K562 (cell line): Measurements from ENCODE around the gene ERMARD. TPM values are rescaled to one million over a fixed set of nuclear protein-coding genes. Genes with fewer than 3 reads are reported as not detected.

ENCODE experiments used
- ATAC-seq: fragments of 200-7000 bp; cut with Tn5 transposase; 3 replicates; pipeline ENCODE4 v1.9.1; 2020; ENCODE audit warnings: moderate library complexity
- BruUV-seq: library from RNA; stranded (reverse); fragments of 400-500 nt; replicated peaks from 2 replicates; lab custom pipeline; 2021; lab: Mats Ljungman, UMichigan
- CTCF ChIA-PET: fragments of 300-600 bp; formaldehyde crosslinking; extraction: SDS; loops from one replicate; lab custom pipeline; 2021; ENCODE audit warnings: low intra/inter-chr PET ratio; lab: Yijun Ruan, JAX
- POLR2A ChIA-PET: fragments of 300-600, 350-650 bp; sonication (Branson Sonifier 250); formaldehyde crosslinking; extraction: SDS; loops from one replicate; lab custom pipeline; 2021; ENCODE audit warnings: antibody characterized with exemption, inconsistent platforms; lab: Yijun Ruan, JAX
- DNase-seq, 4 experiments: peaks; one replicate each; pipeline versions ENCODE4 v3.0.0 to v3.0.0-alpha.2; 2011 to 2018; ENCODE audit warnings: low spot score in 3 of 4, mixed read lengths in 3 of 4; ENCODE audit errors: extremely low read depth in 1 of 4
- FAIRE-seq: peaks from 2 replicates; lab custom pipeline; 2011; peaks lifted over from hg19 to GRCh38; lab: Jason Lieb, UNC
- H2AFZ ChIP-seq: 2 replicates; pipeline ENCODE4 v1.6.0; 2011; ENCODE audit warnings: low read depth, low read length, control low read depth, inconsistent platforms
- H3K27ac ChIP-seq: fragments of 200-600 bp; 3 replicates; pipeline ENCODE4 v1.8.0; 2011; ENCODE audit warnings: low read depth, mild to moderate bottlenecking, control low read depth, inconsistent platforms, low read length, moderate library complexity, mixed read lengths; ENCODE audit errors: extremely low read depth
- H3K27me3 ChIP-seq, 2 experiments: fragments of 300-600 bp in 1 of 2; 2 replicates in 1 of 2; 3 replicates in 1 of 2; pipeline versions ENCODE4 v1.6.0 to v1.8.0; 2011; ENCODE audit warnings: inconsistent platforms in 2 of 2, low read length in 2 of 2, mild to moderate bottlenecking in 1 of 2, mixed read lengths in 1 of 2, moderate library complexity in 1 of 2; ENCODE audit not compliant: control insufficient read depth in 2 of 2, insufficient read depth in 2 of 2
- H3K36me3 ChIP-seq: fragments of 300-600 bp; 3 replicates; pipeline ENCODE4 v1.8.0; 2011; ENCODE audit warnings: mild to moderate bottlenecking, low read length, inconsistent platforms; ENCODE audit not compliant: control insufficient read depth, insufficient read depth
- H3K4me1 ChIP-seq, 2 experiments: fragments of 200-600 bp in 1 of 2; replicated peaks in 1 of 2; 2 replicates in 1 of 2; 3 replicates in 1 of 2; pipeline versions ENCODE4 v1.5.1 to v1.8.0; 2011; ENCODE audit warnings: inconsistent platforms in 2 of 2, low read length in 2 of 2, mild to moderate bottlenecking in 1 of 2, mixed read lengths in 1 of 2, moderate library complexity in 1 of 2; ENCODE audit not compliant: control insufficient read depth in 2 of 2, insufficient read depth in 2 of 2
- H3K4me2 ChIP-seq: 2 replicates; pipeline ENCODE4 v1.6.1; 2011; ENCODE audit warnings: low read length, control low read depth, inconsistent platforms, mixed read lengths; ENCODE audit not compliant: insufficient read depth
- H3K4me3 ChIP-seq: fragments of 200-600 bp; sonication (generic), shearing (Covaris generic); 2 replicates; pipeline ENCODE4 v1.5.1; 2016; ENCODE audit warnings: control low read depth, inconsistent platforms
- H3K79me2 ChIP-seq: fragments of 200-600 bp; 3 replicates; pipeline ENCODE4 v1.8.0; 2011; ENCODE audit warnings: low read length, inconsistent platforms; ENCODE audit not compliant: control insufficient read depth, insufficient read depth
- H3K9ac ChIP-seq, 2 experiments: 2 replicates each; pipeline versions ENCODE4 v1.6.0 to v1.6.1; 2011; ENCODE audit warnings: low read depth in 2 of 2, low read length in 2 of 2, control low read depth in 1 of 2, inconsistent platforms in 1 of 2, mild to moderate bottlenecking in 1 of 2, mixed read lengths in 1 of 2; ENCODE audit not compliant: insufficient read depth in 1 of 2
- H3K9me1 ChIP-seq: one replicate; pipeline ENCODE4 v1.6.0; 2011; ENCODE audit warnings: inconsistent platforms, mild to moderate bottlenecking, low read length, moderate library complexity; ENCODE audit not compliant: control insufficient read depth, insufficient read depth
- H3K9me3 ChIP-seq: replicated peaks from 2 replicates; pipeline ENCODE4 v1.5.1; 2011; ENCODE audit warnings: low read depth, low read length, inconsistent platforms; ENCODE audit not compliant: control insufficient read depth, insufficient read depth
- H4K20me1 ChIP-seq: replicated peaks from 2 replicates; pipeline ENCODE4 v1.6.1; 2011; ENCODE audit warnings: low read length, inconsistent platforms, mixed read lengths; ENCODE audit not compliant: control insufficient read depth, insufficient read depth
- BRF1 ChIP-seq: IDR thresholded peaks from 3 replicates; pipeline ENCODE4 v1.6.1; 2011; ENCODE audit warnings: borderline replicate concordance, mild to moderate bottlenecking; ENCODE audit not compliant: insufficient read length; ENCODE audit errors: extremely low read depth
- PHB ChIP-seq: fragments of 250-450 bp; sonication (Bioruptor Pico); IDR thresholded peaks from 2 replicates; pipeline ENCODE4 v1.5.0; 2021
- RBM39 ChIP-seq: fragments of 200-400 bp; formaldehyde crosslinking; optimal IDR thresholded peaks from 2 replicates; pipeline ENCODE3; 2018; ENCODE audit warnings: low read depth, low read length
- RCOR1 ChIP-seq, 2 experiments: IDR thresholded peaks; 2 replicates each; pipeline ENCODE4 v1.6.1; 2012; ENCODE audit warnings: low read depth in 2 of 2, low read length in 2 of 2, borderline replicate concordance in 1 of 2, improper control_type of control experiment in 1 of 2
- SMARCC2 ChIP-seq: fragments of 450-650 bp; IDR thresholded peaks from 2 replicates; pipeline ENCODE4 v1.6.1; 2017; ENCODE audit warnings: antibody characterized with exemption, moderate library complexity, mild to moderate bottlenecking, low read depth
- WGBS: fragments of 100-300 bp; shearing (Covaris generic); methylation state at CpG from one replicate; pipeline ENCODE4 v1.1.6; 2016; ENCODE audit warnings: low coverage, mixed read lengths; ENCODE audit not compliant: insufficient coverage; ENCODE audit errors: missing lambda C conversion rate; 5-methylcytosine and 5-hydroxymethylcytosine counted together
- in situ Hi-C: fragments of 300-500 bp; cut with MboI; formaldehyde crosslinking; loops from 4 replicates; pipeline ENCODE4 v1.15.0; 2018; ENCODE audit warnings: inconsistent platforms, mixed read lengths
- intact Hi-C: fragments of 100-400 bp; cut with micrococcal nuclease; formaldehyde crosslinking; loops from 2 replicates; pipeline ENCODE4 v1.14.2; 2022
- polyA plus RNA-seq, 8 experiments: library from polyadenylated mRNA; depleted of rRNA in 4 of 8; stranded (reverse) in 5 of 8; unstranded in 3 of 8; fragments of >200 nt; fragmentation: Nextera tagmentation in 2 of 8; fragmentation: Illumina TruSeq in 1 of 8; extraction: Ambion mirVana in 2 of 8; extraction: Trizol in 1 of 8; gene quantifications; 2 replicates each; pipeline versions ENCODE4 v1.2.1 to v1.2.3, GENCODE V29; 2011 to 2014; ENCODE audit warnings: inconsistent platforms in 1 of 8, missing spikeins in 1 of 8
- total RNA-seq, 7 experiments: library from RNA; depleted of rRNA in 6 of 7; stranded (reverse); fragments of >200 nt in 6 of 7; fragmentation: Illumina TruSeq in 2 of 7; extraction: Trizol in 2 of 7; gene quantifications; 2 replicates each; pipeline versions ENCODE4 v1.2.1 to v1.2.3, GENCODE V29; 2011 to 2021; ENCODE audit warnings: low replicate concordance in 1 of 7
- TF ChIP-seq, protein P1 (sequence below), 3 experiments: fragments of 200-800 bp in 1 of 3; sonication (Bioruptor generic) in 1 of 3; sonication (generic) in 1 of 3; formaldehyde crosslinking in 1 of 3; IDR thresholded peaks; 2 replicates each; pipeline versions ENCODE4 v1.6.1 to v1.8.0; 2016 to 2022; ENCODE audit warnings: mild to moderate bottlenecking in 2 of 3, missing compliant biosample characterization in 2 of 3, missing genetic modification characterization in 2 of 3, missing genetic modification reagents in 1 of 3
- TF ChIP-seq, protein P2 (sequence below): sonication (generic); formaldehyde crosslinking; IDR thresholded peaks from 2 replicates; pipeline ENCODE4 v1.8.0; 2022; ENCODE audit warnings: missing genetic modification reagents, mild to moderate bottlenecking, moderate library complexity, borderline replicate concordance

ERMARD gene
- total and polyA plus RNA-seq, 9 of the 15 experiments (the other 6 are each of a cell fraction or from before 2014, with no cell fraction given): 14.5 to 68.6 (median 27.7) TPM

DNA sequence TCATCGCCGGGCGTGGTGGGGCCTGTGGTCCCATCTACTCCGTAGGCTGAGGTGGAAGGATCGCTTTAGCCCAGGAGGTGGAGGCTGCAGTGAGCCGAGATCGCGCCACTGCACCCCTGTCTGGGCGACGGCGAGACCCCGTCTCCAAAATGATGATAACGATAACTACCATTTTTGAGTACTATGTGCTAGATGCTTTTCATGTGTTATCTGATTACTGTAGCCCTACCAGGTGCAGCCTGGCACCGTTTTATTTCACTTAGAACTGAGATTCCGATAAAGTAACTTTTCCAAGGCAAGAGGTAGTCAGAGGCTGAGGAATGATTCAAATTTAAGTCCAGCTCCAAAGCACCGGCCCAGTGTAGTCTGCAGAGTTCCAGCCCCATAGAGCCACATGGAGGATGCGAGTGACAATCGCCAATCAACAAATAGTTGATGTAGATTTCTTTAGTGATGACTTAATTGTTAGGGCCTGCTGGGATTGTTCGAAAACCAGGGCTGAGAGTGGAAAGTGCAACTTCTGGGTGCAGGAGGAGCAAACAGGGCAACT lies 727 bp downstream of the ERMARD start (continued):
- TF ChIP-seq, protein P1, sequence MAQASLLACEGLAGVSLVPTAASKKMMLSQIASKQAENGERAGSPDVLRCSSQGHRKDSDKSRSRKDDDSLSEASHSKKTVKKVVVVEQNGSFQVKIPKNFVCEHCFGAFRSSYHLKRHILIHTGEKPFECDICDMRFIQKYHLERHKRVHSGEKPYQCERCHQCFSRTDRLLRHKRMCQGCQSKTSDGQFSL (CRISPR knock-in tag; IDR thresholded peaks at IDR 0.05): 0 out of 2 replicates have a peak, but pooled peaks have one; percentile 11
- TF ChIP-seq, protein P1 (tag; IDR thresholded peaks at IDR 0.05): no peak
- peak; percentile 20; the same call in 1 of the 2 replicates for TF ChIP-seq SMARCC2
- TF ChIP-seq RCOR1 (IDR thresholded peaks at IDR 0.05; ENCODE audit: borderline replicate concordance in 1 of 2, low read depth in 2 of 2, low read length in 2 of 2): 0 out of 4 replicates have a peak, but pooled peaks of 1 of the 2 experiments have one; percentile 14
- TF ChIP-seq PHB (CRISPR knock-in tag): 0 out of 2 replicates have a peak, but pooled peaks have one; percentile 58
- TF ChIP-seq, all 486 proteins: peak for 24

DNA sequence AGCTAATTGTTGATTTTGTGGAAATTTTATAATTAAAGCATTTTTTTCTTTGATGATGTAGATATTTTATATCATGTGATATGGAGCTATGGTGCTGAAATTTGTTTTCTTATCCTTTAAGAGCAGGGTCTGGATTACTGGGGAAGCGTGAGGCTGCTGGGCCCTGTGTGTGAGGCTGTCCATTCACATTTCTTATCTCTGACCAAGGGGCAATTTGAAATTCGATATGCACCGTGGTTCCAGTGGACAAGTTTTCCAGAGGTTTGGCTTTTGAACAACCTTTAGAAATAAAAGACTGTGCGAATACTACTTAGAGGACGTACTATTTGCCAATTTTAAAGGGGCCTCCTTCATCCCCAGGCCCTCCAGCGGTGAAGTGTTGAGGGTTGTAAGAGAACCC lies 3.7 kb downstream of the ERMARD start:
- BruUV-seq: no TSS peak
- CTCF ChIA-PET: no interaction called here
- no peak for FAIRE-seq
- TF ChIP-seq BRF1 (no peak), RBM39 (no peak)
- TF ChIP-seq, protein P2, sequence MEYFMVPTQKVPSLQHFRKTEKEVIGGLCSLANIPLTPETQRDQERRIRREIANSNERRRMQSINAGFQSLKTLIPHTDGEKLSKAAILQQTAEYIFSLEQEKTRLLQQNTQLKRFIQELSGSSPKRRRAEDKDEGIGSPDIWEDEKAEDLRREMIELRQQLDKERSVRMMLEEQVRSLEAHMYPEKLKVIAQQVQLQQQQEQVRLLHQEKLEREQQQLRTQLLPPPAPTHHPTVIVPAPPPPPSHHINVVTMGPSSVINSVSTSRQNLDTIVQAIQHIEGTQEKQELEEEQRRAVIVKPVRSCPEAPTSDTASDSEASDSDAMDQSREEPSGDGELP (CRISPR knock-in tag): no peak
- TF ChIP-seq, all 486 proteins: peak for 0
- Histone ChIP-seq H3K4me3 (no peak overlapping the region), H3K4me2 (no peak overlapping the region), H3K9ac (no peak overlapping the region), H3K9me1 (no peaks in the 10 kb centered on the region), H4K20me1 (no peaks in the 10 kb centered on the region), H3K9me3 (no peaks in the 10 kb centered on the region), H3K36me3 (peaks cover 37% of the 10 kb centered on the region; the same call in 2 of the 3 replicates), H3K27ac (no peak overlapping the region), H3K4me1 (peaks cover 9 to 13% of the 10 kb centered on the region in 2 experiments), H3K79me2 (peaks cover 24% of the 10 kb centered on the region), H3K27me3 (no peaks in the 10 kb centered on the region), H2AFZ (0 out of 2 replicates have a peak overlapping the region, but pooled peaks have one; percentile 10)
- intact Hi-C loops (no loop called here), in situ Hi-C loops (no loop called here)
- DNase-seq (peak in 2 of 4 experiments; percentile 27 to 36), ATAC-seq (no peak)
- POLR2A ChIA-PET: interaction anchor here (1.5 kb wide), 1 partner anchor 10 kb away, joined by 4 read pairs; no protein-coding TSS in a partner anchor
- 56% methylated on average over 6 of the region's 6 CpGs for WGBS
